Brain microvascular endothelial cell (primary cell): ENCODE results near the gene ABCC11.

Experiments used
- DNase-seq: peaks from one replicate; pipeline ENCODE4 v3.0.0-alpha.2; 2020
- H3K27ac ChIP-seq: fragments of 250-450 bp; sonication (Bioruptor Pico); 2 replicates; pipeline ENCODE4 v1.5.1; 2020; ENCODE audit warnings: mild to moderate bottlenecking, moderate library complexity
- H3K27me3 ChIP-seq: fragments of 250-450 bp; sonication (Bioruptor Pico); replicated peaks from 2 replicates; pipeline ENCODE4 v1.5.1; 2020; ENCODE audit warnings: mild to moderate bottlenecking
- H3K36me3 ChIP-seq: fragments of 250-450 bp; sonication (Bioruptor Pico); replicated peaks from 2 replicates; pipeline ENCODE4 v1.5.1; 2020; ENCODE audit warnings: mild to moderate bottlenecking
- H3K4me3 ChIP-seq: 2 replicates; pipeline ENCODE4 v1.5.1; 2011; ENCODE audit warnings: low read depth, mild to moderate bottlenecking, control low read depth, low read length, moderate library complexity
- in situ Hi-C: cut with HindIII; loops from 2 replicates; pipeline ENCODE4 v1.10.0; 2017; ENCODE audit warnings: low sequenced_read_pairs, low pct_ligation_motif_present
- TF ChIP-seq, protein P1 (sequence below): IDR thresholded peaks from 2 replicates; pipeline ENCODE4 v1.5.1; 2011; ENCODE audit warnings: low read depth, mild to moderate bottlenecking, moderate library complexity, low read length, control low read depth, inconsistent platforms; ENCODE audit errors: missing control alignments

The ABCC11 gene

DNA sequence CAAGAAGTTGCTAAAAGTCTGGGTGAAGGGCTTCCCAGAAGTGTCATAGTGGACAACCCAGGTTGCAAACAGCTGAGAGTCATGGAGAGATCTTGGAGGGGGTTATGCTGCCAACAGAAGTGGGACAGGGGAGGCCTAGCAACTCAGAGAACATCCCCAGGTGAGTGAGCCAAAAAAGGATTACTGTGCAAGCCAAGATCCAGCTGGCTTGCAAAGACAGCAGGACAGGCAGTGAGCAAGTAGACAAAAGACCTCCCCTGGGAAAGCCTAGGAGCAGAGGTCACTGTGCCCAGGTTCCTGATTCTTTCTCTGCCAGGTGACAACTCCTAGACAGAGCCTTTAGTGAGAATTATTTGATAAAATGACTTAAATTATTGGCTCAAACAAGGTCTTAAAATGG lies 12.7 kb downstream of the ABCC11 start:
- TF ChIP-seq, protein P1, sequence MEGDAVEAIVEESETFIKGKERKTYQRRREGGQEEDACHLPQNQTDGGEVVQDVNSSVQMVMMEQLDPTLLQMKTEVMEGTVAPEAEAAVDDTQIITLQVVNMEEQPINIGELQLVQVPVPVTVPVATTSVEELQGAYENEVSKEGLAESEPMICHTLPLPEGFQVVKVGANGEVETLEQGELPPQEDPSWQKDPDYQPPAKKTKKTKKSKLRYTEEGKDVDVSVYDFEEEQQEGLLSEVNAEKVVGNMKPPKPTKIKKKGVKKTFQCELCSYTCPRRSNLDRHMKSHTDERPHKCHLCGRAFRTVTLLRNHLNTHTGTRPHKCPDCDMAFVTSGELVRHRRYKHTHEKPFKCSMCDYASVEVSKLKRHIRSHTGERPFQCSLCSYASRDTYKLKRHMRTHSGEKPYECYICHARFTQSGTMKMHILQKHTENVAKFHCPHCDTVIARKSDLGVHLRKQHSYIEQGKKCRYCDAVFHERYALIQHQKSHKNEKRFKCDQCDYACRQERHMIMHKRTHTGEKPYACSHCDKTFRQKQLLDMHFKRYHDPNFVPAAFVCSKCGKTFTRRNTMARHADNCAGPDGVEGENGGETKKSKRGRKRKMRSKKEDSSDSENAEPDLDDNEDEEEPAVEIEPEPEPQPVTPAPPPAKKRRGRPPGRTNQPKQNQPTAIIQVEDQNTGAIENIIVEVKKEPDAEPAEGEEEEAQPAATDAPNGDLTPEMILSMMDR = no peak
- in situ Hi-C loops = no loop called here
- no peaks in the 10 kb centered on the region for H3K36me3 ChIP-seq
- H3K27me3 ChIP-seq = no peaks in the 10 kb centered on the region
- no peak overlapping the region for H3K27ac ChIP-seq
- DNase-seq = no peak
- no peak overlapping the region for H3K4me3 ChIP-seq

DNA sequence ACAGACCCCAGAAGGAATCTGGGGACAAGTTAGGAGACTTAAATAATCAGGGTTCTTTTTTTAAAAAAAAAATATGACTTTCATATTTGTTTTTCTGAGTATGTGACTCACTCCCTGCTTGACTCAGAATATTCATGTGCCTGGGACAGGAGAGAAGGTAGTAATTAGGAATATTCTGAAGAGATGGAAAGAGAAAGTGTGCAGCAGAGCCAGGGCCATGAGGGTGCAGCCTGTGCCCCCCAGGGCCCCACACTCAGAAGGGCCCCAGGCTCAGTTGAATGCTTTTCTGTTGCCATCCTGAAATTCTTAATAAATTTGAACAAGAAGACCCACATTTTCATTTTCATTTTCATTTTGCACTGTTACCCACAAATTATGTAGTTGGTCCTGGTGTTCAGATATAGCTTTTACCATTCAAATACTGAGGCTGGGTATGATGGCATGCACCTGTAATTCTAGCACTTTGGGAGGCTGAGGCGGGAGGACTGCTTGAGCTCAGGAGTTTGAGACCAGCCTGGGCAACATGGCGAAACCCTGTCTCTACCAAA lies 14.8 kb downstream of the ABCC11 start:
- Histone ChIP-seq H3K36me3 (no peaks in the 10 kb centered on the region), H3K27ac (no peak overlapping the region), H3K4me3 (no peak overlapping the region), H3K27me3 (no peaks in the 10 kb centered on the region)
- DNase-seq = no peak
- in situ Hi-C loops = no loop called here
- TF ChIP-seq, protein P1 = no peak

DNA sequence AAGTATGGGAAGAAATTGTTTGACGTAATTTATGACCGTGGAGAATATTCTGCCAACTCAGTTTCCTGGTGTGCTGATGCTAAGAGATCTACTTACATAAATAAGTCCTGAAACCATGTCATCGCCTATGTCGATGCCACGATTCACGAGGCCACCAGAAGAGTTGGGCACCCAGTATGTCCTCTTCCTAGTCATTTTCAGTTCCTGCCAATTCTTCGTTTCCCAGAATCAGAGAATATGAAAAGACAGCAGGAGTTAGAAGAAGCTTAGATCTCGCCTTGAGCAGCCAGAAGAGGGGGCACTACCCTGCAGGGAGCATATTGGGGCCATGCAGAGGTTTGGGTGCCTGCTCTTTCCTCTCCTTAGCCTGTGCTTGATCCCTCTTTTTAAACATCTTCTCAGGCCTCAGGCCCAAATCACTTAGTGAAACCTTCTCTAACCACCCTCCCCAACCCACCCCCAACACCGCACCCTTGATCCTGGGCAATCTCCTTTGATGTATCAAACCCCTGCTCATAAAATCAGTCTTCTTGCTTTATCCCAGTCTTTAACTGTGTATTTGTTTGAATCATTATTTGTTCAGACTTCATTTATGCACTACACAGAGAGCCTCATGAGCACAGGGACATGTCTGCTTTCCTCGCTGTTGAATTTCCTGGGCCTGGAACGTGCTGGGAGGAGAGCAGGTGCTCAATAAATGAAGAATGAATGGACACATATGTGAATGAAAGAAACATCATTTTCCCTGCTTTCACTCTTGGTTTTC lies 15.4 kb downstream of the ABCC11 start:
- Histone ChIP-seq H3K27me3 (no peaks in the 10 kb centered on the region), H3K36me3 (no peaks in the 10 kb centered on the region), H3K27ac (no peak overlapping the region), H3K4me3 (no peak overlapping the region)
- in situ Hi-C loops = no loop called here
- TF ChIP-seq, protein P1 = peak; percentile 78
- DNase-seq = peak; percentile 40

DNA sequence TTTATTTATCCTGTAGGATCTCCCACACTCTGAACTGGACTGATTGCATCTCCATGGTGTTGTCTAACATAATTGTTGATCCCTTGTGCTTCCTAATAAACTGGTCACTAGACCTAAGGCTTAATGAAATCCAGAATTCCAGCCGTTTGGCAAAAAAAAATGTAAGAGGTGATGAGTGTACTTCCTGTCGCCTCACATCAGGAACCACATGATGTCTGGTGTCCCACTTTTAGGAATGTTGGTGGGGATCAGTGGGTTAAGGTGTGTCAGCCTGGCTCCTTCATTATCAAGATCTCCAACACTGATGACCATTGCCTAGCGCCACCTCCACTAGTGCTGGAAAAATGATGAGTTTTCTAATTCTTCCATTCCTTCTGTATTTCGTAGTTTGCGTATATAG lies 21.9 kb downstream of the ABCC11 start:
- DNase-seq = no peak
- Histone ChIP-seq H3K36me3 (no peaks in the 10 kb centered on the region), H3K27me3 (no peaks in the 10 kb centered on the region), H3K27ac (no peak overlapping the region), H3K4me3 (no peak overlapping the region)
- TF ChIP-seq, protein P1 = no peak
- in situ Hi-C loops = no loop called here

DNA sequence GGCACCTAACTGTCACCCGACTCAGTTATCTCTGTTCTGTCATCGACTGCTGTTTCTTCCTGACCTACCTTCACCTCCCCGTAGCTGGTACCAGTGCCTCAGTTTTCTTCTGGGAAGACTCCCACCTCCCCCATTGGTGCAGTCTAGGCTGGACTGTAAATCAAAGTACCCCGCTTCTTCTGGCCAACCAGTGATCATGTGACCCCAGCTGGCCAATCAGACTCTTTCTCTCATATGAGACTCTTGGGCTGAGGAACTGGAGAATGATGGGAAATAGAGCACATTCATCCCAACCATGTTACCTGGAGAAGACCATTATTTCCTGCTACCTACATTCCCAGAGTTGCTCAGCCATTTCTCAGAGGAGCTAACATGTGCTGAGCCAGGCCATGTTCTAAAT lies 23.8 kb downstream of the ABCC11 start:
- H3K36me3 ChIP-seq = no peaks in the 10 kb centered on the region
- no peak overlapping the region for H3K4me3 ChIP-seq
- DNase-seq = no peak
- TF ChIP-seq, protein P1 = no peak
- H3K27me3 ChIP-seq = no peaks in the 10 kb centered on the region
- H3K27ac ChIP-seq = no peak overlapping the region
- in situ Hi-C loops = no loop called here
